Measurements from ENCODE around the gene PHACTR1.

DNA sequence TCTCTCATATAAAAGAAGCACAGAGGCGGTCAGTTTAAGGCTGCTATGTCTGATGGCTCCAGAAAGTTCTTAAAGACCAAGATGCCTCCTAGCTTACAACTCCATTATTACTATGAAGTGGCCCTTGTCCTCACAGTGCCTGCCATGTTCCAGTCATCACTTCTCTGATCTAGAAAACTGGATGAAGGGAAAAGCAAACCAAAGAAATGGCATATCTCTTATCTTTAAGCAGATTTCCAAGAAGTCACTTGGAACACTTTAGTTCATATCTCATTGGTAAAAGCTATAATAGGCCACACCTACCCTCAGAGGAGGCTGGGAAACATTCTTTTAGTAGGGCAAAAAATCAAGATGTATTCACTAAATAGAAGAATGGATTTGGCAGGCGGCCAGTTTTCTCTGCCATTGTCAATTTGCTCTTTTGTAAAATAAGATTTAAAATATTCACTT is 322.2 kb downstream of the PHACTR1 start:
- no peak for TF ChIP-seq CTCF (IDR thresholded peaks at IDR 0.05)
- TF ChIP-seq POLR2AphosphoS5 (IDR thresholded peaks at IDR 0.05; ENCODE audit: low read depth, low read length): no peak
- TF ChIP-seq, protein P1, sequence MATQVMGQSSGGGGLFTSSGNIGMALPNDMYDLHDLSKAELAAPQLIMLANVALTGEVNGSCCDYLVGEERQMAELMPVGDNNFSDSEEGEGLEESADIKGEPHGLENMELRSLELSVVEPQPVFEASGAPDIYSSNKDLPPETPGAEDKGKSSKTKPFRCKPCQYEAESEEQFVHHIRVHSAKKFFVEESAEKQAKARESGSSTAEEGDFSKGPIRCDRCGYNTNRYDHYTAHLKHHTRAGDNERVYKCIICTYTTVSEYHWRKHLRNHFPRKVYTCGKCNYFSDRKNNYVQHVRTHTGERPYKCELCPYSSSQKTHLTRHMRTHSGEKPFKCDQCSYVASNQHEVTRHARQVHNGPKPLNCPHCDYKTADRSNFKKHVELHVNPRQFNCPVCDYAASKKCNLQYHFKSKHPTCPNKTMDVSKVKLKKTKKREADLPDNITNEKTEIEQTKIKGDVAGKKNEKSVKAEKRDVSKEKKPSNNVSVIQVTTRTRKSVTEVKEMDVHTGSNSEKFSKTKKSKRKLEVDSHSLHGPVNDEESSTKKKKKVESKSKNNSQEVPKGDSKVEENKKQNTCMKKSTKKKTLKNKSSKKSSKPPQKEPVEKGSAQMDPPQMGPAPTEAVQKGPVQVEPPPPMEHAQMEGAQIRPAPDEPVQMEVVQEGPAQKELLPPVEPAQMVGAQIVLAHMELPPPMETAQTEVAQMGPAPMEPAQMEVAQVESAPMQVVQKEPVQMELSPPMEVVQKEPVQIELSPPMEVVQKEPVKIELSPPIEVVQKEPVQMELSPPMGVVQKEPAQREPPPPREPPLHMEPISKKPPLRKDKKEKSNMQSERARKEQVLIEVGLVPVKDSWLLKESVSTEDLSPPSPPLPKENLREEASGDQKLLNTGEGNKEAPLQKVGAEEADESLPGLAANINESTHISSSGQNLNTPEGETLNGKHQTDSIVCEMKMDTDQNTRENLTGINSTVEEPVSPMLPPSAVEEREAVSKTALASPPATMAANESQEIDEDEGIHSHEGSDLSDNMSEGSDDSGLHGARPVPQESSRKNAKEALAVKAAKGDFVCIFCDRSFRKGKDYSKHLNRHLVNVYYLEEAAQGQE (IDR thresholded peaks at IDR 0.05; ENCODE audit: insufficient read depth in 1 of 2, low read depth in 2 of 2, low read length in 1 of 2): no peak
- no peak for TF ChIP-seq SIN3A (IDR thresholded peaks at IDR 0.05; ENCODE audit: borderline replicate concordance, insufficient read depth, low read depth, low read length)
- no peak for TF ChIP-seq TCF7L2 (IDR thresholded peaks at IDR 0.05; ENCODE audit: low read depth, low read length)
